ENCODE data around the gene TOM1L2.
"Not testable (repeated sequence)": the region's sequence is repeated elsewhere in the genome, so short reads cannot be mapped to it uniquely, and the experiment has no call there.

TOM1L2 gene

GRCh38 chr17:17917394-17917793 lies 54.8 kb downstream of the TOM1L2 start:
- Histone ChIP-seq H3K4me3 (ENCODE audit: low read length) (no peak overlapping the region), H3K36me3 (ENCODE audit: control insufficient read depth, insufficient read depth, low read length, severe bottlenecking) (no peaks in the 10 kb centered on the region), H3K9ac (ENCODE audit: low read length) (no peak overlapping the region), H3K9me3 (ENCODE audit: control insufficient read depth, low read length) (no peaks in the 10 kb centered on the region), H3K27me3 (replicated peaks; ENCODE audit: control insufficient read depth, insufficient read depth, low read length) (no peaks in the 10 kb centered on the region), H3K4me1 (ENCODE audit: control insufficient read depth, insufficient read depth, low read length) (peaks cover 49% of the 10 kb centered on the region)
- no peak for DNase-seq (ENCODE audit: low read depth)

DNA sequence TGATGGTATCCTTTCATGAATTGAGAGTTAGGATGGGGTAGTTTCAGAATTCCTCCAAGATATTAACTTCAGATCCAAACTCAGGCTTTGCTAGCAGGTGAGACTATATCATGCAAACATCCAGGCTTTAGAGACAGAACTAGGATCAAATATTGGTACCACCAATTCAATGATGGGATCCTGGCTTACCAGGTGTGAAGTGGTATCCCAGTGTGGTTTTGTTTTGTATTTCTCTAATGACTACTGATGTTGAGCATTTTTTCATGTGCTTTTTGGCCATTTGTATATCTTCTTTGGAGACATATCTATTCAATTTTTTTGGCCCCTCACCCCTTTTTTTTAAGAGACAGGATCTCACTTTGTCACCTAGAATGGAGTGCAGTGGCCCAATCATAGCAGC lies 57.0 kb downstream of the TOM1L2 start:
- H3K9me3 ChIP-seq (ENCODE audit: control insufficient read depth, low read length) = no peaks in the 10 kb centered on the region
- H3K9ac ChIP-seq (ENCODE audit: low read length) = no peak overlapping the region
- H3K4me1 ChIP-seq (ENCODE audit: control insufficient read depth, insufficient read depth, low read length) = peaks cover 37% of the 10 kb centered on the region
- no peaks in the 10 kb centered on the region for H3K27me3 ChIP-seq (replicated peaks; ENCODE audit: control insufficient read depth, insufficient read depth, low read length)
- DNase-seq (ENCODE audit: low read depth) = no peak
- H3K36me3 ChIP-seq (ENCODE audit: control insufficient read depth, insufficient read depth, low read length, severe bottlenecking) = no peaks in the 10 kb centered on the region
- H3K4me3 ChIP-seq (ENCODE audit: low read length) = no peak overlapping the region

GRCh38 chr17:17913695-17914332 lies 58.4 kb downstream of the TOM1L2 start:
- Histone ChIP-seq H3K4me1 (ENCODE audit: control insufficient read depth, insufficient read depth, low read length) (peaks cover 26% of the 10 kb centered on the region), H3K9ac (ENCODE audit: low read length) (peak overlapping the region; percentile 69), H3K36me3 (ENCODE audit: control insufficient read depth, insufficient read depth, low read length, severe bottlenecking) (no peaks in the 10 kb centered on the region), H3K4me3 (ENCODE audit: low read length) (no peak overlapping the region), H3K27me3 (replicated peaks; ENCODE audit: control insufficient read depth, insufficient read depth, low read length) (no peaks in the 10 kb centered on the region), H3K9me3 (ENCODE audit: control insufficient read depth, low read length) (no peaks in the 10 kb centered on the region)
- peak; percentile 89 for DNase-seq (ENCODE audit: low read depth)

- H3K36me3 ChIP-seq (ENCODE audit: control insufficient read depth, insufficient read depth, low read length, severe bottlenecking); DNase-seq (ENCODE audit: low read depth); H3K9ac ChIP-seq (ENCODE audit: low read length); H3K27me3 ChIP-seq (replicated peaks; ENCODE audit: control insufficient read depth, insufficient read depth, low read length); H3K4me3 ChIP-seq (ENCODE audit: low read length); H3K9me3 ChIP-seq (ENCODE audit: control insufficient read depth, low read length): not testable (repeated sequence)
- peaks cover 24% of the 10 kb centered on the region for H3K4me1 ChIP-seq (ENCODE audit: control insufficient read depth, insufficient read depth, low read length)
Observed at GRCh38 chr17:17912336-17912735, 59.9 kb downstream of the TOM1L2 start.

DNA sequence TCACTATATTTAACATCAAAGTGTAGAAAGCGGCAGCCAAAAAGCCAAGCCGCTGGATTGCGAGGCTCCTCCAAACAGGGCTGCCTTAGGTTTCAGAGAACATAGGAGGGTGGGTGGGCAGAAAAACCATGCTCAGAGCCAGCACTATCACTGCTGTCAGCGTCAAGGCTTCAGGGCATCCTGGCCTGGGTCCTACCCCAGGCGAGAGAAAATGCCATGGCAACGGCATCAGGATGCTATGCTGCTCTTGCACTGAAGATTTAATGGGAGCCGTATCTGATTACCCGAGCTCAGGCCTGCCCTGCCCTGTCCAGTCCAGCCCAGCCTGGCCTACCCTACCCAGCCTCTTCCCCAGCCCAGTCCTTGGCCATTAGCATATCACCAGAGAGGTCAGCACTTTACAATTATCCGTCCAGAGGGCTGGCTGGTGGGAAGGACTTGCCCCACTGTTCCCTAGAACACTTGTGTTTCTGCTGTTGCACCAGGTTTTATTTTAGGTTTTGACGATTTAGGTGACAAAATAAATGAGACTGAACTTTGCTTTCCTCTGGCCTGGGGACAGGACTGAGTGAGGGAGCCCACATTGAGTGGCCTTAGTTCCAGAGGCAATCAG lies 61.1 kb downstream of the TOM1L2 start:
- peak overlapping the region; percentile 37 for H3K9ac ChIP-seq (ENCODE audit: low read length)
- peaks cover 8% of the 10 kb centered on the region for H3K36me3 ChIP-seq (ENCODE audit: control insufficient read depth, insufficient read depth, low read length, severe bottlenecking)
- no peak for DNase-seq (ENCODE audit: low read depth)
- no peaks in the 10 kb centered on the region for H3K9me3 ChIP-seq (ENCODE audit: control insufficient read depth, low read length)
- H3K4me1 ChIP-seq (ENCODE audit: control insufficient read depth, insufficient read depth, low read length) = peaks cover 24% of the 10 kb centered on the region
- no peaks in the 10 kb centered on the region for H3K27me3 ChIP-seq (replicated peaks; ENCODE audit: control insufficient read depth, insufficient read depth, low read length)
- H3K4me3 ChIP-seq (ENCODE audit: low read length) = no peak overlapping the region

- Histone ChIP-seq H3K9me3 (ENCODE audit: control insufficient read depth, low read length) (no peaks in the 10 kb centered on the region), H3K4me3 (ENCODE audit: low read length) (no peak overlapping the region), H3K9ac (ENCODE audit: low read length) (no peak overlapping the region), H3K27me3 (replicated peaks; ENCODE audit: control insufficient read depth, insufficient read depth, low read length) (no peaks in the 10 kb centered on the region), H3K36me3 (ENCODE audit: control insufficient read depth, insufficient read depth, low read length, severe bottlenecking) (peaks cover 8% of the 10 kb centered on the region), H3K4me1 (ENCODE audit: control insufficient read depth, insufficient read depth, low read length) (peaks cover 20% of the 10 kb centered on the region)
- DNase-seq (ENCODE audit: low read depth) = no peak
Observed at GRCh38 chr17:17910060-17910459, 62.1 kb downstream of the TOM1L2 start.

DNA sequence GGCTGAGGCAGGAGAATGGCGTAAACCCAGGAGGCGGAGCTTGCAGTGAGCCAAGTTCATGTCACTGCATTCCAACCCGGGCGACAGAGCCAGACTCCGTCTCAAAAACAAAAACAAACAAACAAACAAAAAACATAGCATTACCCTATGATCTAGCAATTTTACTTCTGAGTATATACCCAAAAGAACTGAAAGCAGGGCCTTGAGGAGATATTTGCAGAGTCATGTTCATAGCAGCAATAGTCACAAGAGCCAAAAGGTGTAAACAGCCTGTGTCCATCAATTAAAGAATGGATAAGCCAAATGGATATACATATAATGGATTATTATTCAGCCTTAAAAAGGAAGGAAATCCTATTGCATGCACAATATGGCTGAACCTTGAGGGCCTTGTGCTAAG lies 63.1 kb downstream of the TOM1L2 start:
- Histone ChIP-seq H3K36me3 (ENCODE audit: control insufficient read depth, insufficient read depth, low read length, severe bottlenecking) (peaks cover 8% of the 10 kb centered on the region), H3K4me3 (ENCODE audit: low read length) (no peak overlapping the region), H3K9ac (ENCODE audit: low read length) (no peak overlapping the region), H3K4me1 (ENCODE audit: control insufficient read depth, insufficient read depth, low read length) (peaks cover 20% of the 10 kb centered on the region), H3K9me3 (ENCODE audit: control insufficient read depth, low read length) (no peaks in the 10 kb centered on the region), H3K27me3 (replicated peaks; ENCODE audit: control insufficient read depth, insufficient read depth, low read length) (no peaks in the 10 kb centered on the region)
- no peak for DNase-seq (ENCODE audit: low read depth)

DNA sequence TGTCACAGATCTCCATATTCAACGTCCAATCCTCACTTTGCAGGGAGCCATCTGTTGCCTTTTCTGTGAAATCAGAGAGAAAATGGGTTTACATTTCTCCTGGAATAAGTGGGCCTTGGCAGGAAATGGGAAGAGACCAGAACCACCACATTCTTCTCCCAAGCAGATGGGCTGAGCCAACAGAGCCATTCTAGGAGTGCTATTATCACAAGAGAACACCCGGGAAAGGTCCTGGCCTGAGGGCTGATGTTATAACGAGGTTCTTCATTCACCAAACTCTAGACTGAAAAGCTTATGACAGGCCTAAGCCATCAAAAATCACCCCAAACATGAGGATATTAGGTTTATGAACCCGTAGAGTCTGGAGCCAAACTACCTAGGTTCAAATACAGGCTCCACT lies 64.7 kb downstream of the TOM1L2 start:
- DNase-seq (ENCODE audit: low read depth) = no peak
- no peaks in the 10 kb centered on the region for H3K9me3 ChIP-seq (ENCODE audit: control insufficient read depth, low read length)
- no peak overlapping the region for H3K4me3 ChIP-seq (ENCODE audit: low read length)
- peaks cover 8% of the 10 kb centered on the region for H3K36me3 ChIP-seq (ENCODE audit: control insufficient read depth, insufficient read depth, low read length, severe bottlenecking)
- no peaks in the 10 kb centered on the region for H3K27me3 ChIP-seq (replicated peaks; ENCODE audit: control insufficient read depth, insufficient read depth, low read length)
- peaks cover 23% of the 10 kb centered on the region for H3K4me1 ChIP-seq (ENCODE audit: control insufficient read depth, insufficient read depth, low read length)
- H3K9ac ChIP-seq (ENCODE audit: low read length) = no peak overlapping the region

DNA sequence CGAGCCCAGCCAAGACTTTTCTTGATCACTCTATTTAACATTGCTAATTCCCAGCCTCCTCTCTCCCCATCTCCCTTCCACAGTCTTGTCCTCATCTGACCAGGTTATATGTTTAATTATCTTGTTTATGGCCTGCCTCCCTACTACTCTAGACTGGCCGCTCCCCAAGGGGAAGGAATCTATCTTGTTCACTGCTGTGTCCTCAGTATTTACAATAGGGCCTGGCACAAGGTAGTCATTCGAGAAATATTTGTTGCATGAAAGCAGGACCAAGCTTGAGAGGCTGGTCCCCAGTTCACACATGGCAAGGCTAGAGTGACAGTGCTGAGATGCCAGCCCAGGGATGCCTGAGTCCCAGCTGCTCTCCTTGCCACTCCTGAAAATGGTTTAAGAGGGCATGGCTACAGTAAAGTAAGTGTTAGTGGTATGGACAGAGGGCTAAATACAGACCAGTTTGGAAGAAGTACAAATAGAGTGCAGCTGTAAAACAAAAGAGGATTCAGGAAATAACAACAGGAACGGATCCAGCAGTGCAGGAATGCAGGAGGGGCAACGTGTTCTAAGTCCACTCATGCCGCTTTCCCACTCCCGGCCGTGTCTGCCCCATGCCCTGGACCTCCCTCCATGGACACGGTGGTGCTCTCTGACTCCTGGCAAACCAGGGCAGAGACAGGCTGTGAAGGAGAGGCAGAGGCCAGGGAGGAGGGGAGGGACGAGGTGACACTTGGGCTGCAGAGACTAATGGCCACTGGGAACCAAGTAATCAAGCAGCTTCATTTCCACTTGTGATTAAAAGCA lies 65.6 kb downstream of the TOM1L2 start:
- DNase-seq (ENCODE audit: low read depth) = peak; percentile 26
- Histone ChIP-seq H3K4me3 (ENCODE audit: low read length) (no peak overlapping the region), H3K9ac (ENCODE audit: low read length) (no peak overlapping the region), H3K4me1 (ENCODE audit: control insufficient read depth, insufficient read depth, low read length) (peaks cover 25% of the 10 kb centered on the region), H3K36me3 (ENCODE audit: control insufficient read depth, insufficient read depth, low read length, severe bottlenecking) (peaks cover 8% of the 10 kb centered on the region), H3K9me3 (ENCODE audit: control insufficient read depth, low read length) (no peaks in the 10 kb centered on the region), H3K27me3 (replicated peaks; ENCODE audit: control insufficient read depth, insufficient read depth, low read length) (no peaks in the 10 kb centered on the region)

GRCh38 chr17:17905036-17905320 lies 67.2 kb downstream of the TOM1L2 start:
- Histone ChIP-seq H3K9me3 (ENCODE audit: control insufficient read depth, low read length) (no peaks in the 10 kb centered on the region), H3K27me3 (replicated peaks; ENCODE audit: control insufficient read depth, insufficient read depth, low read length) (no peaks in the 10 kb centered on the region), H3K4me3 (ENCODE audit: low read length) (no peak overlapping the region), H3K9ac (ENCODE audit: low read length) (no peak overlapping the region), H3K36me3 (ENCODE audit: control insufficient read depth, insufficient read depth, low read length, severe bottlenecking) (peaks cover 8% of the 10 kb centered on the region), H3K4me1 (ENCODE audit: control insufficient read depth, insufficient read depth, low read length) (peaks cover 35% of the 10 kb centered on the region)
- DNase-seq (ENCODE audit: low read depth) = no peak

DNA sequence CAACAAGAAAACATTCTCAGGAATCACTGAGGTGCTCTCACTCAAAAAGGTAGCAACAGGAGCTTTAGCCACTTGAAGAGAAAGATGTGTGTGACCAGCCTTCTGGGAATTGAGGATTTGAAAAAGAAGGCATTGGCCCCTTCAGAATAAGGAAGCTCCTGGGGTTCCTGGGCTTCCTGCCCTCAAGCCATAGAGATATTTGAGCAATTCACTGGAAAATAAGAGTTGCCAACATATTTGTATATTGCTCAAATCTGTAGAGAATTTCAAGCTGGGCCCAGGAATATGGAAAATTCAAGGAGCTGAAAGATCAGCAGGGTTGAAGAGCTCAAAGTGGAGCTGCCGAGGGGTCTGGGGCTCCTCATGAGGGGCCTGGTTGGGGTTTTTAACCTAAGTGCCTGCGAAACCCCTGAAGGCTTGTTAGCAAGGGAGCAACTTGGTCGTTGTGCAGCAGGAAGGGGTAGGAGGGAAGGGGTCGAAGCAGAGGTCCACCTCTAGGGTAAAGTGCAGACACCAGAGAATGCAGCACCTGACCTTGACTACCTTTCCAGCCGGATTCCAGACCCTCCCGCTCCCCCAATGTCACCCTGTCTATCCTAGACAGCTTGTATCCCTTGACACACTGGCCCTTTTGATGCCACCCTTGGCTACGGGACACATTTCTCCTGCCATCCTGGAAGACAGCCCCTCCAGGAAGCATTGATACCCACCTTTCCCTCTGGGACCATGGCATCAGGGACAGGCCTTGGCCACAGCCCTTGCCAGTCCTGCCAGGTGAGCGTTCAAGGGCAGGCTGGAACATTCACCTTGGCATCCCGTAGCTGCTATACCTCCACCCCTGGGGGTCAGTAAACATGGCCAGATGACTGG lies 67.8 kb downstream of the TOM1L2 start:
- H3K4me3 ChIP-seq (ENCODE audit: low read length) = peak overlapping the region; percentile 6
- peaks cover 8% of the 10 kb centered on the region for H3K36me3 ChIP-seq (ENCODE audit: control insufficient read depth, insufficient read depth, low read length, severe bottlenecking)
- DNase-seq (ENCODE audit: low read depth) = peak; percentile 80
- no peaks in the 10 kb centered on the region for H3K9me3 ChIP-seq (ENCODE audit: control insufficient read depth, low read length)
- peaks cover 41% of the 10 kb centered on the region for H3K4me1 ChIP-seq (ENCODE audit: control insufficient read depth, insufficient read depth, low read length)
- H3K27me3 ChIP-seq (replicated peaks; ENCODE audit: control insufficient read depth, insufficient read depth, low read length) = no peaks in the 10 kb centered on the region
- peak overlapping the region; percentile 30 for H3K9ac ChIP-seq (ENCODE audit: low read length)

All from adipocyte (in vitro differentiated cells).